IMR-90 (cell line): ENCODE data around the gene DPYD. TPM values are rescaled to one million over a fixed set of nuclear protein-coding genes. Genes with fewer than 3 reads are reported as not detected.

Experiments used
- ATAC-seq: fragments of 200-7000 bp; cut with Tn5 transposase; 2 replicates; pipeline ENCODE4 v1.9.1; 2020; ENCODE audit warnings: low read depth, mild to moderate bottlenecking, moderate library complexity
- BruUV-seq: library from RNA; stranded (reverse); fragments of 400-500 nt; replicated peaks from 2 replicates; lab custom pipeline; 2021; lab: Mats Ljungman, UMichigan
- CTCF ChIA-PET: fragments of 300-600 bp; formaldehyde crosslinking; extraction: SDS; loops from one replicate; lab custom pipeline; 2021; ENCODE audit warnings: antibody characterized with exemption; lab: Yijun Ruan, JAX
- POLR2A ChIA-PET: fragments of 300-600 bp; sonication (Branson Sonifier 250); formaldehyde crosslinking; loops from one replicate; lab custom pipeline; 2022; ENCODE audit warnings: antibody characterized with exemption; ENCODE audit not compliant: unreplicated experiment; lab: Charles Lee
- DNase-seq: peaks from one replicate; pipeline ENCODE4 v3.0.0; 2013
- H2AFZ ChIP-seq: replicated peaks from 2 replicates; pipeline ENCODE3; 2013; ENCODE audit warnings: low read length, mild to moderate bottlenecking; ENCODE audit not compliant: poor library complexity
- H2AK5ac ChIP-seq: 2 replicates; pipeline ENCODE4 v1.6.1; 2013; ENCODE audit warnings: low read depth, low read length, inconsistent platforms
- H2AK9ac ChIP-seq: replicated peaks from 2 replicates; pipeline ENCODE3; 2013; ENCODE audit warnings: mild to moderate bottlenecking, low read depth, low read length, moderate library complexity; ENCODE audit not compliant: poor library complexity
- H2BK120ac ChIP-seq: 2 replicates; pipeline ENCODE4 v1.6.1; 2013; ENCODE audit warnings: low read depth, low read length, inconsistent platforms
- H2BK15ac ChIP-seq: 3 replicates; pipeline ENCODE4 v1.6.1; 2013; ENCODE audit warnings: low read depth, low read length, inconsistent platforms
- H2BK20ac ChIP-seq: 2 replicates; pipeline ENCODE4 v1.6.1; 2013; ENCODE audit warnings: low read depth, mild to moderate bottlenecking, inconsistent platforms, low read length, moderate library complexity
- H2BK5ac ChIP-seq: 2 replicates; pipeline ENCODE4 v1.6.1; 2013; ENCODE audit warnings: mild to moderate bottlenecking, low read depth, low read length, inconsistent platforms; ENCODE audit not compliant: poor library complexity, severe bottlenecking
- H3K14ac ChIP-seq: replicated peaks from 2 replicates; pipeline ENCODE4 v1.6.1; 2013; ENCODE audit warnings: low read depth, low read length, inconsistent platforms
- H3K18ac ChIP-seq: 2 replicates; pipeline ENCODE4 v1.6.1; 2013; ENCODE audit warnings: low read depth, low read length, control low read depth
- H3K23ac ChIP-seq: 2 replicates; pipeline ENCODE4 v1.6.1; 2013; ENCODE audit warnings: low read depth, low read length, inconsistent platforms
- H3K27ac ChIP-seq: 2 replicates; pipeline ENCODE4 v1.5.1; 2013; ENCODE audit warnings: mild to moderate bottlenecking, control low read depth, low read length; ENCODE audit not compliant: insufficient read depth
- H3K27me3 ChIP-seq: 2 replicates; pipeline ENCODE4 v1.6.1; 2013; ENCODE audit warnings: low read length; ENCODE audit not compliant: control insufficient read depth, insufficient read depth
- H3K36me3 ChIP-seq: 2 replicates; pipeline ENCODE4 v1.6.1; 2013; ENCODE audit warnings: low read length, mixed read lengths; ENCODE audit not compliant: control insufficient read depth, insufficient read depth
- H3K4ac ChIP-seq: 2 replicates; pipeline ENCODE4 v1.6.1; 2013; ENCODE audit warnings: low read depth, low read length, inconsistent platforms
- H3K4me1 ChIP-seq: 2 replicates; pipeline ENCODE4 v1.6.1; 2013; ENCODE audit warnings: low read length, mixed read lengths; ENCODE audit not compliant: control insufficient read depth, insufficient read depth
- H3K4me2 ChIP-seq: 2 replicates; pipeline ENCODE4 v1.6.1; 2013; ENCODE audit warnings: low read depth, mild to moderate bottlenecking, control low read depth, low read length, moderate library complexity
- H3K4me3 ChIP-seq: 2 replicates; pipeline ENCODE4 v1.5.1; 2013; ENCODE audit warnings: low read depth, mild to moderate bottlenecking, control low read depth, low read length, moderate library complexity; ENCODE audit not compliant: insufficient read depth
- H3K56ac ChIP-seq: 2 replicates; pipeline ENCODE4 v1.6.1; 2013; ENCODE audit warnings: low read length, inconsistent platforms; ENCODE audit not compliant: insufficient read depth; ENCODE audit errors: extremely low read depth
- H3K79me1 ChIP-seq, 2 experiments: 2 replicates each; pipeline ENCODE4 v1.6.1; 2013; ENCODE audit warnings: low read length in 2 of 2, inconsistent platforms in 1 of 2, low read depth in 1 of 2
- H3K9ac ChIP-seq: 2 replicates; pipeline ENCODE4 v1.6.1; 2013; ENCODE audit warnings: low read depth, low read length, control low read depth
- H3K9me1 ChIP-seq: 2 replicates; pipeline ENCODE4 v1.6.1; 2013; ENCODE audit warnings: low read length, inconsistent platforms; ENCODE audit not compliant: insufficient read depth
- H3K9me3 ChIP-seq: 2 replicates; pipeline ENCODE4 v1.6.1; 2013; ENCODE audit warnings: low read length; ENCODE audit not compliant: control insufficient read depth, insufficient read depth
- H4K20me1 ChIP-seq: 2 replicates; pipeline ENCODE4 v1.6.1; 2013; ENCODE audit warnings: low read length, inconsistent platforms; ENCODE audit not compliant: insufficient read depth
- H4K5ac ChIP-seq: 2 replicates; pipeline ENCODE4 v1.6.1; 2013; ENCODE audit warnings: mild to moderate bottlenecking, low read depth, low read length, control low read depth
- H4K8ac ChIP-seq, 2 experiments: 2 replicates each; pipeline ENCODE4 v1.6.1; 2013; ENCODE audit warnings: low read depth in 2 of 2, low read length in 2 of 2, control low read depth in 1 of 2, inconsistent platforms in 1 of 2
- H4K91ac ChIP-seq: 2 replicates; pipeline ENCODE4 v1.6.1; 2013; ENCODE audit warnings: low read depth, low read length, inconsistent platforms; ENCODE audit not compliant: insufficient read depth
- FOS ChIP-seq: fragments of 150-350 bp; IDR thresholded peaks from 2 replicates; pipeline ENCODE4 v1.6.1; 2016; ENCODE audit warnings: low read depth, low read length
- WGBS, 2 experiments: methylation state at CpG; one replicate each; pipeline versions ENCODE4 v1.1.5 to v1.1.7; 2013; ENCODE audit warnings: missing lambda C conversion rate in 2 of 2; ENCODE audit not compliant: insufficient read length in 1 of 2; ENCODE audit errors: extremely low coverage in 2 of 2; 5-methylcytosine and 5-hydroxymethylcytosine counted together
- dilution Hi-C: fragments of 300-500 bp; cut with HindIII; formaldehyde crosslinking; loops from one replicate; pipeline ENCODE4 v1.14.3; 2018; ENCODE audit warnings: low sequenced_read_pairs; ENCODE audit not compliant: unreplicated experiment
- in situ Hi-C: fragments of 300-500 bp; cut with MboI; formaldehyde crosslinking; loops from 3 replicates; pipeline ENCODE4 v1.14.3; 2019; ENCODE audit warnings: low sequenced_read_pairs, inconsistent platforms, mixed read lengths
- intact Hi-C: fragments of 100-400 bp; cut with micrococcal nuclease; formaldehyde crosslinking; loops from 2 replicates; pipeline ENCODE4 v1.10.0; 2022
- polyA plus RNA-seq, 3 experiments: library from polyadenylated mRNA; depleted of rRNA; stranded (reverse); fragments of >200 nt; gene quantifications; 2 replicates each; pipeline ENCODE4 v1.2.3, GENCODE V29; 2012; ENCODE audit warnings: low replicate concordance in 1 of 3
- total RNA-seq: library from RNA; depleted of rRNA; stranded (reverse); fragments of >200 nt; gene quantifications from 2 replicates; pipeline ENCODE4 v1.2.3, GENCODE V29; 2012

The DPYD gene
- total and polyA plus RNA-seq, 2 of the 4 experiments (the other 2 are of a cell fraction) = 9.3 to 47.3 TPM

- Histone ChIP-seq H4K91ac (no peak overlapping the region), H3K9me1 (no peaks in the 10 kb centered on the region), H3K18ac (no peak overlapping the region), H3K27me3 (no peaks in the 10 kb centered on the region), H3K9ac (no peak overlapping the region), H3K14ac (no peak overlapping the region), H3K4me3 (no peak overlapping the region), H2BK120ac (no peak overlapping the region), H4K8ac (no peak overlapping the region), H3K23ac (no peak overlapping the region), H2AK5ac (no peak overlapping the region), H3K4me2 (no peak overlapping the region), H2BK15ac (no peak overlapping the region), H2BK20ac (no peak overlapping the region), H2AFZ (no peak overlapping the region), H3K56ac (no peak overlapping the region), H2AK9ac (no peak overlapping the region), H3K4me1 (0 out of 2 replicates have a peak, but pooled peaks cover 2% of the 10 kb centered on the region), H3K4ac (no peak overlapping the region), H4K5ac (no peak overlapping the region), H4K20me1 (no peaks in the 10 kb centered on the region), H2BK5ac (no peak overlapping the region), H3K36me3 (no peaks in the 10 kb centered on the region), H3K27ac (no peak overlapping the region), H3K9me3 (no peaks in the 10 kb centered on the region), H3K79me1 (peaks cover 5 to 10% of the 10 kb centered on the region in 2 experiments)
- no peak for TF ChIP-seq FOS
- ATAC-seq (no peak), DNase-seq (no peak)
- no TSS peak for BruUV-seq
- dilution Hi-C loops = no loop called here
- ChIA-PET POLR2A (no interaction called here), CTCF (interaction anchor here (0.7 kb wide), 1 partner anchor 295 kb away, joined by 3 read pairs; no protein-coding TSS in a partner anchor)
- intact Hi-C loops = no loop called here
- no CpG with 5 or more reads among the region's 3 CpGs for WGBS, 2 experiments
- in situ Hi-C loops = loop anchor here (10.0 kb wide), 1 partner anchor 131 kb away; no protein-coding TSS in a partner anchor
Observed at GRCh38 chr1:97913506-97914139, 7.2 kb downstream of the DPYD start.
